Keratinocyte (primary cell): ENCODE data around the gene RELB.

Experiments
- CTCF ChIP-seq, 3 experiments: IDR thresholded peaks in 1 of 3; conservative IDR thresholded peaks in 1 of 3; optimal IDR thresholded peaks in 1 of 3; 2 replicates in 2 of 3; 3 replicates in 1 of 3; pipeline versions ENCODE3 to v1.5.1; 2011; ENCODE audit warnings: low read length in 3 of 3, mild to moderate bottlenecking in 3 of 3, moderate library complexity in 2 of 3, control low read depth in 1 of 3, inconsistent platforms in 1 of 3; ENCODE audit not compliant: insufficient read depth in 2 of 3; ENCODE audit errors: extremely low read depth in 1 of 3
- EZH2 ChIP-seq: IDR thresholded peaks from one replicate; pipeline ENCODE4 v1.6.1; 2012; ENCODE audit warnings: inconsistent platforms, mild to moderate bottlenecking, low read length, moderate library complexity

- no peak for TF ChIP-seq CTCF (optimal IDR thresholded peaks at IDR 0.05 in 1 of 3, IDR thresholded peaks at IDR 0.05 in 1 of 3, conservative IDR thresholded peaks at IDR 0.05 in 1 of 3; ENCODE audit: extremely low read depth in 1 of 3, insufficient read depth in 2 of 3, low read length in 3 of 3)
- no peak for TF ChIP-seq EZH2
Observed at GRCh38 chr19:44998025-44998424, 3.2 kb upstream of the RELB start.
